ENCODE results near the gene DDX55. TPM values are rescaled to one million over a fixed set of nuclear protein-coding genes. Genes with fewer than 3 reads are reported as not detected.

Gene DDX55
- total RNA-seq, 2 donors from 2014 or later, result 9.8 to 19.8 TPM

- intact Hi-C loops (cut with DNase I), result no loop called here
- DNase-seq (ENCODE audit: low spot score), result no peak
These were observed 55.3 kb downstream of the DDX55 start for GRCh38 chr12:123657211-123657610.

DNA sequence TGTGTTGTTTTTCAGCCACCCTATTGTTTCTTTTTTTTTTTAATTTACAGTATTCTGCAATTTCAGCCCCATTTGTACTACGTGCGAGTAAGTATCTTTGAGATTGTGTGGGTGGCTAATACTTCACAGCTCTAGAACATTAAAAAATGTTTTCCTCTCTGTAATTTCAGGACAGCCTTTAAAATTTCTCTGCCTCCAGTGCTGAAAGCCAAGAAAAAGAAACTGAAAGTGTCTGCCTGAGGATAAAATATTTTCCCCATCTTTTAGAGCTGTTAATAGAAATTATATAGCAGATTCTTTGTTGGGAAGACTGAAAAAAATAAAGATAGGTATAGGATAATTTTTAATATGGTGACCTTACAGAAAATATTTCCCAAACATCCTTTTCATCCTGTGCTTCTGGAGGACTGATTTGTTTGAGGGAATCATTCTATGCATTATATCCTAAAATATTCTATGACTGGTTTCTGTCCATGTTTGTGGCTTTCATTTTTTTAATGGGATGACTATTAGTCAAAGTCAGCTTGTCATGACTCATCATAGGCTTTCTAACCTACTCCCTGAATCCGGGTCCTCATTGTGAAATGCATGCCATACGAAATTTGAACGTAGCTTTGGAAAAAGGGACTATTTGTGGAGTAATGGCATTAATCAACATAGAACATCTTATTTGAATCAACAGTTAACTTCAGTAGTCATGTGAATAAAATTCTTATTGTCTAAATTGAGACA lies 58.3 kb downstream of the DDX55 start:
- no peak for DNase-seq (ENCODE audit: low spot score)
- intact Hi-C loops (cut with DNase I), result no loop called here

GRCh38 chr12:123667771-123668170 lies 65.9 kb downstream of the DDX55 start:
- DNase-seq (ENCODE audit: low spot score), result no peak
- intact Hi-C loops (cut with DNase I), result no loop called here

Other genes starting within 250 kb of the DDX55 start
- gene SBNO1, start 237.3 kb upstream of the DDX55 start, total RNA-seq, result 10 to 100 TPM; 26.1 to 31.2 TPM
- 10 to 100 TPM; 52.2 to 56.1 TPM for gene KMT5A, start 218.0 kb upstream of the DDX55 start, total RNA-seq
- 1 to 10 TPM; 4.8 to 5.3 TPM for gene RILPL2, start 165.4 kb upstream of the DDX55 start, total RNA-seq
- 10 to 100 TPM; 11.9 to 16.9 TPM for gene SNRNP35, start 144.0 kb upstream of the DDX55 start, total RNA-seq
- gene RILPL1, start 68.4 kb upstream of the DDX55 start, total RNA-seq, result 10 to 100 TPM; 20.7 to 23.4 TPM
- 100 to 1,000 TPM; 213 to 222 TPM for gene TMED2, start 17.5 kb upstream of the DDX55 start, total RNA-seq
- gene EIF2B1, start 31.6 kb downstream of the DDX55 start, total RNA-seq, result 10 to 100 TPM; 36.7 to 37.4 TPM
- gene GTF2H3, start 31.7 kb downstream of the DDX55 start, total RNA-seq, result 10 to 100 TPM; 20.9 TPM
- gene TCTN2, start 69.0 kb downstream of the DDX55 start, total RNA-seq, result 1 to 10 TPM; 7.6 to 7.8 TPM
- gene ATP6V0A2, start 110.3 kb downstream of the DDX55 start, total RNA-seq, result 10 to 100 TPM; 20.2 to 20.7 TPM
- not detected for gene DNAH10, start 160.2 kb downstream of the DDX55 start, total RNA-seq